A549 treated with CORT108297 at 1 μM for 4 hours (cell line): ENCODE data around the gene FGD1. TPM values are rescaled to one million over a fixed set of nuclear protein-coding genes. Genes with fewer than 3 reads are reported as not detected.

Experiments
- total RNA-seq: library from RNA; stranded (reverse); fragments of 200-300 nt; extraction: Qiagen RNA extraction; gene quantifications from 5 replicates; pipeline ENCODE4 v1.2.3, GENCODE V29; 2022

The FGD1 gene
- 6.4 to 8.0 TPM (median 7.1 TPM) in 5 replicates for total RNA-seq

DNA sequence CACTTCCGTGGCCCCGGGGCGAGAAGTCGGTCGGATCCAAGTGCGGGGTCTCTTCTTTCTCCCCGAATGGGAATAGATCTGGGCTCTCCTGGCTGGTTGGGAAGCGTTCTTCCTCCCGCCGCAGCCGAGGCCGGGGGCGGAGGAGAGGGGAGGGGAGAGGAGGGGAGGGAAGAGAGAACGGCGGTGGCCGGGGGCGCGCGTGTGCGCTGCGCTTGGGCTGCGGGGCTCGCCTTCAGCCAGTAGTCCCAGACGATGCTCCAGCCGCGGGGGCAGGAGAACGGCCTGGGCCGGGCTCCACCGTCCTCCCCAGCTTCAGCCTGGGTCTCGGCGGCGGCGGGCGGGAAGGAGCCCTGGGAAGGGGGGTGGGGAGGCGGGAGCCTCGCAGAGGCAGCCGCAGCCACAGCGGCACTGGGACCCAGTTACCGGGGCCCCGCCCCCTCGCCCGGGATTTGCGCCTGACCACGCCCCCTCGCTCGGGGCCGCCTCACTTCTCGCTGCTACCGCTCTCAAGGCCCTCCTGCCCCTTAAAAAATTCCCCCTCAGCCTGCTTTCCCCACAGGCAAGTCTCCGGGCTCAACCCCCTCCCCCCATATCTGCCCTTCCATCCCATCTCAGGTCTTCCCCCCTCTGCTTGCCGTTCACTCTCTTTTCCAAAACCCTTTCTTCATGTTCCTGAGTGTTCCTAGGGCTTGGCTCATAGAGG is at the start of gene FGD1:
FGD1 (minus strand) TSS at position 421 of the 703 bp plus-strand sequence. CDS start 802 bp downstream, outside the sequence.

DNA sequence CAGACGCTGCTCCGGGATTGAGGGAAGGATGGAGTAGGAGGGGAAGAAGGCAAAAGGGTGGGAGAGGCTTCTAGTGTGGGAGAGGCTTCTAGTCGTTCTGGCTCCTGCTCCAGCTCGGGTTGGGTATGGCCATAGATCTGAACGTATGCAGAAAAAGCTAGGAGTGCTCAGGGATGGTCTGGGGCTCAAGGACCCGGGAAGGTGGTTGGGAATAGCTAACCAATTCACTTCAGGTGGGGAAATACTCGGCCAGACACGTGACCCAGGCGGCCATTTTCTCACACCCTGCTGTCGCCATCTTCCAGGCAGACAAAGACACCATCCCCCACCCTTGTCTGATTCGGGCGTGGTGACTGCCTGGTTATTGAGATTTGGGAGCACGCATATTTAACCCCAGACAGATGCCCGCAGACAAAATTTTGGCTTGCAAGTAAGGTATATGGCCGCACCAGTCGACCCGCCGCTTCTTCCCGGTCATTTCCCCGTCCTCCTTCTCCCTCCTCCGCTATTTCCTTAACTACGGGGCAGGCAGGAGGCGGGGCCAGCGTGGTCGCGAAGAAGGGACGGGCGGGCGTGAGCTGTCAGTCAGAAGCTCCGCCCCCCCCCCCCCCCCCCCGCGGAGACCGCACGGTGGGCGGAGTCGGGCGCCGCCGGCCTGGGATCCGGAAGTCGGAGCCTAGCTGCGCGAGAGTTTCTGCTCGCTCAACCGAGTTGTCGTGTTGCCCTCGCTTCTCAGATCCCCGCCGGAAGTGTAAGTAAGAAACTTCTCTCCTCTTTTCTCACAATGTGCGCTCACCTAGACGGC is 33.7 kb upstream of the FGD1 start, which contains the start of gene GNL3L:
GNL3L (plus strand) TSS at position 668 of the 805 bp plus-strand sequence. CDS start 2,348 bp downstream, outside the sequence.

DNA sequence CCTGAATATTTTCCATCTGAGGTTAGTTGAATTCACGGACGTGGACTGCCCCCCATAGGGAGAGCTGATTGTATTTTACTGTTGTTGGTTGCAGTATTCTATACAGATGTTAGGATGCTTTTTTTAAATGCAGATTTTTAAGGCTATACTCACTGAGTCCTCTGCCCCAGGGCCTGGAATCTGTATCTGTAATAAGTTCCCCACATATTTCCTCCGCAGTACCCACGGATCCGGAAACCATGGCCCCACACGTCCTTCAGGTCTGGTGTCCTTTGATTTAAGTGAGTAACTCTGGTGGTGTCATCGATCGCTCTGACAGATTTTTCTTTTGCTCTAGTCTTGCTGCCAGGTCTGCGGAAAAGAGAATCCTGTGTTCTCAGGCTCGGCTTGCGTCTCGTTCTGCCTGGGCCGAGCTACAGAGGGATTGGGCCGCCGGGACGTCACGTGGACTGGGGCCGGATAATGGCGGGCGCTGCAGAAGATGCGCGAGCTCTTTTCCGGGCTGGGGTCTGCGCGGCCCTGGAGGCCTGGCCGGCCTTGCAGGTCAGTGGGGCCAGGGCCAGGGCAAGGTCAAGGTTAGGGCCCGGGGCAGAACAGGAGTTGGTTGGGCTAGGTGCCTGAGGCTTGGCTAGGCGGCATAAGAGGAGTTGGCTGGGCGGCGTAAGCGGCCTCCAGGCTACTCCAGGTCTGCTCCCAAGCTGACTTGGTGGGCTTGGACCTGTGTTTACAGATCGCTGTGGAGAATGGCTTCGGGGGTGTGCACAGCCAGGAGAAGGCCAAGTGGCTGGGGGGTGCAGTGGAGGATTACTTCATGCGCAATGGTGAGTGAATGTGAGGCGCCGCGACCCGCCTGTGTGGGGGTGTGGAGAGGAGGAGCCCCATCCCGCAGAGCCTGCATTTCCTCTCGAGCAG is 55.8 kb downstream of the FGD1 start, which contains the start of gene TSR2:
TSR2 (plus strand) TSS at position 445 of the 912 bp plus-strand sequence; CDS start at position 463, 18 bp downstream.

Other genes starting within 250 kb of the FGD1 start
- gene WNK3, start 138.2 kb downstream of the FGD1 start, total RNA-seq: 0.01 TPM in 2 of 5 replicates, not detected in the others
- 53.1 to 57.4 TPM (median 56.3 TPM) in 5 replicates for gene TSR2, start 55.8 kb downstream of the FGD1 start, total RNA-seq
- gene GNL3L, start 34.0 kb upstream of the FGD1 start, total RNA-seq: 14.9 to 21.5 TPM (median 19.0 TPM) in 5 replicates